ENCODE measurements around the gene TMSB10.
A peak's percentile ranks its signal among the peaks of the same experiment; 100 is the strongest.

The TMSB10 gene

DNA sequence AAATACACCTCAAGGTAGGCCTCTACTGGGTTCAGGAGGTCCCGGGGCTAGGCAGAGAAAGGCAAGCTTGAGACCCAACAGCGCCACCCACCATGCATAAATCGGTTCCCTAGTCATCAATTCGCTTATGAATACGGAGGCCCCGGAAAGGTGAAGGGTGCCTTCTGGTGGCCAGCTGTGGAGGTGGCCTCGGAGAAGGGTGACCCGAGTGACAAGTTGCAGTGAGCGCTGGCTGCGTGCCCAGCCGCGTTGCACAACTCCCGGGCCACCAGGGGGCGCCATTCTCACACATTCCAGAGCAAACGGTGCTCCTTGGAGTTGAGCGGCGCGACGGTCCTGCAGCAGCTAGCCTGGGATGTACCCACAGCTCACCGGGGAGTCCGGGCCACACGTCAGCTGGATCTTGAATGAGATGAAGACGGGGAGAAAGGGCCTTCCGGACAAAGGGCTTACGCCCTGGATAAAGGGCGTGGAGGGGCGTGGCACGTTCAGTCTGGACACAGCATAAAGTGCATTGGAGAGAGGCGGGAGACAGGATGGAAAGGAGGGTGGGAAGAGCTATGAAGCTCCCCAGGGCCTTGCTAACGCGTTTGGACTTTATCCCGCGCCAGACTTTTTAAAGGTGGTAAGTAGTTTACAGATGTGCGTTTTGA, 20.4 kb downstream of the TMSB10 start:
- H3K27ac ChIP-seq = no peak overlapping the region

DNA sequence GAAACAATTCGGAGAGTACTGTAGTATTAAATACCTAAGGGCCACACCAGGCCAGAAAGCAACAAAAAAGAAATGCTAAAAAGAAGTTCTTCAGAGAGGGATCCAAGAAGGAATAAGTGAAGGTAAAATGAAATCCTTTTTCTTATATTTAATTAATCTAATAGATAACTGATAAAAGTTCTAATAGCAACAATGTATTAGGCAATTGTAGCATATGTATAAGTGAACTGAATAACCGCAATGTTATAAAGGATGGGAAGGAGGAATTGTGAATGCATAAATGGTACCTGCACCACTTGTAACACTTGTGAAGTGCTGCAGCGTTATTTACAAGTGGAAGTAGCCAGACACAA, 21.8 kb downstream of the TMSB10 start:
- H3K27ac ChIP-seq = no peak overlapping the region
- TF ChIP-seq, protein P1, sequence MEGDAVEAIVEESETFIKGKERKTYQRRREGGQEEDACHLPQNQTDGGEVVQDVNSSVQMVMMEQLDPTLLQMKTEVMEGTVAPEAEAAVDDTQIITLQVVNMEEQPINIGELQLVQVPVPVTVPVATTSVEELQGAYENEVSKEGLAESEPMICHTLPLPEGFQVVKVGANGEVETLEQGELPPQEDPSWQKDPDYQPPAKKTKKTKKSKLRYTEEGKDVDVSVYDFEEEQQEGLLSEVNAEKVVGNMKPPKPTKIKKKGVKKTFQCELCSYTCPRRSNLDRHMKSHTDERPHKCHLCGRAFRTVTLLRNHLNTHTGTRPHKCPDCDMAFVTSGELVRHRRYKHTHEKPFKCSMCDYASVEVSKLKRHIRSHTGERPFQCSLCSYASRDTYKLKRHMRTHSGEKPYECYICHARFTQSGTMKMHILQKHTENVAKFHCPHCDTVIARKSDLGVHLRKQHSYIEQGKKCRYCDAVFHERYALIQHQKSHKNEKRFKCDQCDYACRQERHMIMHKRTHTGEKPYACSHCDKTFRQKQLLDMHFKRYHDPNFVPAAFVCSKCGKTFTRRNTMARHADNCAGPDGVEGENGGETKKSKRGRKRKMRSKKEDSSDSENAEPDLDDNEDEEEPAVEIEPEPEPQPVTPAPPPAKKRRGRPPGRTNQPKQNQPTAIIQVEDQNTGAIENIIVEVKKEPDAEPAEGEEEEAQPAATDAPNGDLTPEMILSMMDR (conservative IDR thresholded peaks at IDR 0.05) = peak; percentile 65
- no peak for TF ChIP-seq ZFX (IDR thresholded peaks at IDR 0.05)

More for the DNA sequence above, 20.4 kb downstream of the TMSB10 start:
- no peak for TF ChIP-seq ZFX (IDR thresholded peaks at IDR 0.05)
- TF ChIP-seq, protein P1 (conservative IDR thresholded peaks at IDR 0.05) = peak; percentile 94

DNA sequence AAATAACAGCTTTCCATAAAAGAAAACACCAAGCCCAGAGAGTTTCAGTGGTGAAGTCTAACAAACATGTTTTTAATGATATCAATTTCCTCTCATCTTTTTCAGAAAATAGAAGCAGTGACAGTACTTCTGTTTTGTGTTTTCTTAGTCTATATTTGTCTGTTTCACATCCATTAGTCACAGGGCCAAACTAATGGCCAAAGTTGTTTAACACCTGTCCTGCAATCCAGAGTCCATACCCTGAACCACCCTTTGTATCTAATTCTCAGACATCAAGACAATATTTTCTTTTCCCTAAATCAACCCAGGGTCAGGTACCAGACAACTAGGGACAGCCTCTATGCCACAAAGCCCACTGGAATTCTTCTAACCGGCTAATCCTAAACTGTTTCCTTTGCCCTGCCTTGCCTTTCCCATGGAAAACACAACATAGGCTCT, 25.9 kb downstream of the TMSB10 start:
- TF ChIP-seq, protein P1 (conservative IDR thresholded peaks at IDR 0.05) = no peak
- no peak for TF ChIP-seq ZFX (IDR thresholded peaks at IDR 0.05)
- H3K27ac ChIP-seq = no peak overlapping the region

DNA sequence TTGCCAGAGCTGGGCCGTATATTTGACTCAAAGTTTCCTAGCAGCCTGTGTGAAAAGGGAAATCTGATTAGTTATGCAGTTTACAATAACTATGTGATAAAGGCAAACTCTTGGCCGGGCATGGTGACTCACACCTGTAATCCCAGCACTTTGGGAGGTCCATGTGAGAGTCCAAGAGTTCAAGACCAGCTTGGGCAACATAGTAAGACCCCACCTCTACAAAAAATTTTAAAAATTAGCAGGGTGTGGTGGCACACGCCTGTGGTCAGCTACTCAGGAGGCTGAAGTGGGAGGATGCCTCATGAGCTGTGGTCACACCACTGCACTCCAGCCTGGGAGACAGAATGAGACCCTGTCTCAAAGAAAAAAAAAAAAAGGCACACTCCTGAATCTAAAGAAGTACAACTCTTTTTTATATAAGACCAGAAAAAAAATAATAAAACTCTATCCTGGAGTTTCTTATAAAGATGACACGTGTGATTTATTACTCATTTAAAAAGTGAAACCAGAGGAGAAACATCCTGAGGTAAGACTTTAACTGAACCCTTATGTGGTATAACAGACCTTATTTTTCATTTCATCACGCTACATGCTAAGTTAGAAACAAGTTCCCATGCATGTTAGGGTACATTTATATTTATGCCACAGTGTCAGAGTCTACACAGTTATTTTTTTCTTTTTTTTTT, 32.9 kb downstream of the TMSB10 start:
- TF ChIP-seq ZFX (IDR thresholded peaks at IDR 0.05) = no peak

DNA sequence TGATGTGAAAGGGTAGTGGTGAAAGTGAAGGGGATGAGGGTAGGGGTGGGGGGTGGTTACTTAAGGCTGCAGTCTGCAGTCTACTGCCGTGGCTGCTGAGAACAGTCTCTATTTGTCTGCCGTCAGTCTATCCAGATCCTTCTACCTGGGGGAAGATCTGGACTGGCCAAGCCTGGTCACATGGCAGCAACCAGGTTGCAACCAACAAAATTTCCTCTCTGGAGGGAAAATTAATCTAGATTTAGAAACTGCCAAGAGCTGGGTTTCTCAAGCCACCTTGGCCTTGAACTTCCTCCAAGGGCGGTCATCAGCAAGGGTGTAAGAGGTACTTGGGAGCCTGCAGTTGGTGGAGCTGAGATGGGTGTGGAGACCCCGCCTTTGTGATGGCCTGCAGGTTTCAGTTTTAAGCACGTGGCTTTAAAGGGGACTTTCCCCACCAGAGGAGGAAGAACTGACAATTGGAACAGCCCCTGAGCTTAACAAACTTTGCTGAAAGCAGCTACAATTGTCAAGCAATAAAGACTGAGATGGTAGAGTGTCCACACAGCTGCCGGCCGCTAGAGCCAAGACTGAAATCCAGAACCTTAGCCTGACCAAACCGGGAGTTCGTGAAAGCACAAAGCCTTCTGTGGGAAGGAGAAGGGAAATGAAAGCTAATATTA, 34.1 kb downstream of the TMSB10 start:
- no peak overlapping the region for H3K27ac ChIP-seq
- no peak for TF ChIP-seq ZFX (IDR thresholded peaks at IDR 0.05)
- TF ChIP-seq, protein P1 (conservative IDR thresholded peaks at IDR 0.05) = no peak

More for the DNA sequence above, 32.9 kb downstream of the TMSB10 start:
- H3K27ac ChIP-seq = no peak overlapping the region

DNA sequence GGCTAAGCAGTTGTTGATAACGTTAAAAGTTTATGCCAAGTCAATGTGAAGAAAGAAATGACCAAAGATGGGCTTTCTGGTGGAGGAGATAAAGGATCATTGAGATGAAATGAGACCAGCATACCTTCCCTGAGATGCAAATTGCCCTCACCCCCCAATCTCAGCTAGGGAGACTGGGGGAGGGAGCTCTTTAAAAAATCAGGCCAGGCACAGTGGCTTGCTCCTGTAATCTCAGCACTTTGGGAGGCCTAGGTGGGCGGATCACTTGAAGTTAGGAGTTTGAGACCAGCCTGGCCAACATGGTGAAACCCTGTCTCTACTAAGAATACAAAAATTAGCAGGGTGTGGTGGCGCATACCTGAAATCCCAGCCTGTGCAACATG, 34.6 kb downstream of the TMSB10 start:
- no peak for TF ChIP-seq ZFX (IDR thresholded peaks at IDR 0.05)
- TF ChIP-seq, protein P1 (conservative IDR thresholded peaks at IDR 0.05) = no peak

DNA sequence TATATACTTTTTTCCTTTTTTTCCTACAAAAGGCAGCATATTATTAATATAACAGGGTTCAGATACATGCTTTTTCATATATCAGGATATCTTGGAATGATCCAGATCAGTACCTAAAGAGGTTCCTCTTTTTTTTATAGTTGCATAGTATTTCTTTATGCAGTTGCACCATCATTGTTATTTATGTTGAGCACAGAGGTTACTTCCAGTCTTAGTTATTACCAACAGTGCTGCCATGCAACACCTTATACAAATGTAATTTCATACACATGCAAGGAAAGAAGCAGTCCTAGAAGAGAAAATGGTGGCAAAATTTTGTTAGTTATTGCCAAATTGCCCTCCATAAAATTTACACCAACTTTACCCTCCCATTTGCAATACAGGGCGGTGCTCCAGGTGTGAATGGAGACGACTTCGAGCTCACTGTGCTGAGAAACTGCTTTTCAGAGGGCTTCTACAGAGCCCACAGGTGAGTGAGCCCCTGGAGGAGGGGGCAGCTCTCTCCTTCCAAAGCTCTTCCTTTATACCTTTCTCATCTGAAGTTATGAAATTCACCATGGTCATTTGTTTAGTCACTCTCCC, 35.5 kb downstream of the TMSB10 start:
- no peak overlapping the region for H3K27ac ChIP-seq
- TF ChIP-seq, protein P1 (conservative IDR thresholded peaks at IDR 0.05) = no peak

More for the DNA sequence above, 34.6 kb downstream of the TMSB10 start:
- H3K27ac ChIP-seq = no peak overlapping the region
